Vagina (tissue), 2 donors: ENCODE data around the gene SLC25A25. TPM values are rescaled to one million over a fixed set of nuclear protein-coding genes. Genes with fewer than 3 reads are reported as not detected.

Experiments
- DNase-seq, 2 donors: peaks; one replicate each; pipeline ENCODE4 v3.0.0-alpha.2; 2017; ENCODE audit errors: extremely low spot score in 2 of 2
- H3K27ac ChIP-seq: fragments of 200-600 bp; sonication (generic); one replicate; pipeline ENCODE4 v1.5.1; 2019
- H3K27me3 ChIP-seq: fragments of 200-600 bp; sonication (generic); one replicate; pipeline ENCODE4 v1.5.1; 2019
- H3K36me3 ChIP-seq, 2 donors: fragments of 200-600 bp; sonication (generic); one replicate each; pipeline ENCODE4 v1.5.1; 2017 to 2019
- H3K4me1 ChIP-seq: fragments of 200-600 bp; sonication (generic); one replicate; pipeline ENCODE4 v1.5.1; 2019
- H3K4me3 ChIP-seq, 2 donors: fragments of 200-600 bp; sonication (generic); 1 replicate in 1 of 2; 2 replicates in 1 of 2; pipeline ENCODE4 v1.5.1; 2016 to 2019
- H3K9me3 ChIP-seq: fragments of 200-600 bp; sonication (generic); one replicate; pipeline ENCODE4 v1.5.1; 2019
- POLR2A ChIP-seq, 2 donors: fragments of 450-650 bp; IDR thresholded peaks; one replicate each; pipeline ENCODE4 v1.6.1; 2017; ENCODE audit warnings: antibody characterized with exemption in 2 of 2, mild to moderate bottlenecking in 2 of 2, moderate library complexity in 2 of 2
- POLR2AphosphoS5 ChIP-seq, 2 donors: sonication (generic); formaldehyde crosslinking; IDR thresholded peaks; one replicate each; pipeline ENCODE4 v1.9.0; 2017; ENCODE audit warnings: antibody characterized with exemption in 2 of 2, mild to moderate bottlenecking in 2 of 2, low read depth in 1 of 2; ENCODE audit not compliant: insufficient read depth in 1 of 2
- intact Hi-C: fragments of 100-400 bp; cut with DNase I; formaldehyde crosslinking; loops from one replicate; pipeline ENCODE4 v1.15.1; 2023
- total RNA-seq: library from RNA; depleted of rRNA; stranded (reverse); fragments of >200 nt; gene quantifications from one replicate; pipeline ENCODE4 v1.2.3, GENCODE V29; 2016
- TF ChIP-seq, protein P1 (sequence below), 3 experiments: fragments of 450-650 bp in 2 of 3; fragments of 200-600 bp in 1 of 3; sonication (generic) in 1 of 3; IDR thresholded peaks; one replicate each; pipeline ENCODE4 v1.5.1; 2017 to 2019; ENCODE audit warnings: antibody characterized with exemption in 3 of 3, mild to moderate bottlenecking in 2 of 3, moderate library complexity in 2 of 3

SLC25A25 gene
- total RNA-seq, 1 donor from 2014 or later, result 44.4 TPM

DNA sequence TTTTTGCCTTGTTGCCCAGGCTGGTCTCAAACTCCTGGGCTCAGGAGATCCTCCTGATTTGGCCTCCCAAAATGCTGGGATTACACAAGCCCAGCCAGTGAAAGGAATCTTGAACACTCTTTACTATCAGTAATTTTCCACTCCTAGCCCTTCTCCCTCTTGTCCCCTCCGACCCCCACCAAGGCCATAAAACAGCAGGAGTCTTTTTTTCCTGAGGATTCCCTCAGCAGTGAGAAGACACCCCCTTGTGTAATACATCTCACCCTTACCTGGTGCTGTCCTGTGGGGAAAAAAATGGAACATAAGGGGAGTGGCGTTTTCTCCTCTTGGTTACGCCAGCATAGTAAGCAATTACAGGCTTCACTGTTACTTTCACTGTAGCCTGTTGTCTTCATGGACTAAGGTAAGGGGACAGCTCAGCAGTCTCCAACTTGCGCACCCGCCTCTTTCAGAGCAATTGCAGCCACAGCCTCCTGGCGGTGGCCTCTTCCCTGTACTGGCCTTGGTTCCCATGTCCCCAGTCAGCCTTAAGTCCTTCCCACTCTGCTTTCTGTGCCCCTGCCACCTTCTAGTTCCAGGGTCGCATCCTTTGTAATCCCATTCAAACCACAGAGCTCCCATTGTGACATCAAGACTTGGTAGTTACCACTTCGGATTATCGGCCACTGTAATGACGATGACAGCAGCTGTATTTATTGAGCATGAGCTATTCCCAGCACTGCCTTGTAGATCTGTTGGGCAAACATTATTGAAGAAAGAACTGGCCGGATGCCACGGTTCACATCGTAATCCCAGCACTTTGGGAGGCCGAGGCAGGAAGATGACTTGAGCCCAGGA, 10.9 kb upstream of the SLC25A25 start:
- Histone ChIP-seq H3K4me3 (no peak overlapping the region), H3K4me1 (peaks cover 43% of the 10 kb centered on the region), H3K36me3 (no peaks in the 10 kb centered on the region), H3K9me3 (no peaks in the 10 kb centered on the region), H3K27me3 (no peaks in the 10 kb centered on the region), H3K27ac (peak overlapping the region; percentile 96)
- DNase-seq, result no peak
- TF ChIP-seq POLR2AphosphoS5 (IDR thresholded peaks at IDR 0.05; ENCODE audit: insufficient read depth in 1 of 2, low read depth in 1 of 2) (peak in 1 of 2 donors; percentile 18), POLR2A (IDR thresholded peaks at IDR 0.05) (no peak)
- TF ChIP-seq, protein P1, sequence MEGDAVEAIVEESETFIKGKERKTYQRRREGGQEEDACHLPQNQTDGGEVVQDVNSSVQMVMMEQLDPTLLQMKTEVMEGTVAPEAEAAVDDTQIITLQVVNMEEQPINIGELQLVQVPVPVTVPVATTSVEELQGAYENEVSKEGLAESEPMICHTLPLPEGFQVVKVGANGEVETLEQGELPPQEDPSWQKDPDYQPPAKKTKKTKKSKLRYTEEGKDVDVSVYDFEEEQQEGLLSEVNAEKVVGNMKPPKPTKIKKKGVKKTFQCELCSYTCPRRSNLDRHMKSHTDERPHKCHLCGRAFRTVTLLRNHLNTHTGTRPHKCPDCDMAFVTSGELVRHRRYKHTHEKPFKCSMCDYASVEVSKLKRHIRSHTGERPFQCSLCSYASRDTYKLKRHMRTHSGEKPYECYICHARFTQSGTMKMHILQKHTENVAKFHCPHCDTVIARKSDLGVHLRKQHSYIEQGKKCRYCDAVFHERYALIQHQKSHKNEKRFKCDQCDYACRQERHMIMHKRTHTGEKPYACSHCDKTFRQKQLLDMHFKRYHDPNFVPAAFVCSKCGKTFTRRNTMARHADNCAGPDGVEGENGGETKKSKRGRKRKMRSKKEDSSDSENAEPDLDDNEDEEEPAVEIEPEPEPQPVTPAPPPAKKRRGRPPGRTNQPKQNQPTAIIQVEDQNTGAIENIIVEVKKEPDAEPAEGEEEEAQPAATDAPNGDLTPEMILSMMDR (IDR thresholded peaks at IDR 0.05), result no peak
- intact Hi-C loops, result no loop called here

DNA sequence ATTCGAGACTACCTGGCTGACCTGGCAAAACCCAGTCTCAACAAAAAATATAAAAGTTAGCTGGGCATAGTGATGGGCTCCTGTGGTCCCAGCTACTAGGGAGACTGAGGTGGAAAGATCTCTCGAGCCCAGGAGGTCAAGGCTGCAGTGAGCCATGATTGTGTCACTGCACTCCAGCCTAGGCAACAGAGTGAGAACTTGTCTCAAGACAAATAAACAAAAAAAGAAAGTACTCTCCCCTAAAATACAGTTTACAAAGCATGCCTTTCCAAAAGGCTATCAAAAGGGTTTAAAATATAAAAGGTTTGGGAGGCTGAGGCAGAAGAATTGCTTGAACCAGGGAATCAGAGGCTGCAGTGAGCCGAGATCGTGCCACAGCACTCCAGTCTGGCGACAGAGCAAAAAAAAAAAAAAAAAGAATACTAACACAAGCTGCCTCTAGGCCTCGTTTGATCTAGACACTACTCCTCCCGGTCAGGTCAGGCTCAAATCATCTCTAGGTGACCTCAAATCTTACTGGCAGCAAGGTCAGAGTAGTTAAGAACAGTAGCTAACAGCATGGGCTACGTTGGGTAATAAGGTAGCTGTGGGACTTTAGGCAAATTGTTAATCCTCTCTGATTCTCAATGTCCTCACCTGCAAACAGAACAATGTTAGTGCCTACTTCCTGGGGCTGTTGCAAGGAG, 10.2 kb upstream of the SLC25A25 start:
- no peak for DNase-seq
- H3K27ac ChIP-seq, result peak overlapping the region; percentile 96
- no peak overlapping the region for H3K4me3 ChIP-seq
- intact Hi-C loops, result no loop called here
- peaks cover 50% of the 10 kb centered on the region for H3K4me1 ChIP-seq
- H3K36me3 ChIP-seq, result no peaks in the 10 kb centered on the region
- no peaks in the 10 kb centered on the region for H3K9me3 ChIP-seq
- H3K27me3 ChIP-seq, result no peaks in the 10 kb centered on the region
- TF ChIP-seq, protein P1 (IDR thresholded peaks at IDR 0.05), result no peak
- no peak for TF ChIP-seq POLR2AphosphoS5 (IDR thresholded peaks at IDR 0.05; ENCODE audit: insufficient read depth in 1 of 2, low read depth in 1 of 2)
- no peak for TF ChIP-seq POLR2A (IDR thresholded peaks at IDR 0.05)

DNA sequence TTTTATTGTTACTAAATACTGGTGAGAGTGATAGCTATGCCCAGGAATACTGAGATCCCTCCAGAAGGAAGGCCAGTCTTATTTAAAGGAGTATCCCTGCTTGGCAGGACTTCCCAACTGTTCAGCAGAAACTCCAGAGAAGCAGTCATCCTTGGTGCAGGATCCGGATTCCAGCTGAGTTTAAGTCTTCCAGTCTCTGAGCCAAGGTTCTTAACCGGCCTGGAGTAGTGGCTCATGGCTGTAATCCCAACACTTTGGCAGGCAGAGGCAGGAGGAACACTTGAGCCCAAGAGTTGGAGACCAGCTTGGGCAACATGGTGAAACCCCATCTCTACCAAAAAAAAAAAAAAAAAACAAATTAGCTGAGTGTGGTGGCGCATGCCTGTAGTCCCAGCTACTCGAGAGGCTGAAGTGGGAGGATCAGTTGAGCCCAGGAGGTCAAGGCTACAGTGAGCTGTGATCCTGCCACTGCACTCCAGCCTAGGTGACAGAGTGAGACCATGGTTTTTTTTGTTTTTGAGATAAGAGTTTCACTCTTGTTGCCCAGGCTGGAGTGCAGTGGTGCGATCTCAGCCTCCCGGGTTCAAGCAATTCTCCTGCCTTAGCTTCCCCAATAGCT, 8.6 kb upstream of the SLC25A25 start:
- DNase-seq, result no peak
- H3K36me3 ChIP-seq, result no peaks in the 10 kb centered on the region
- no peak overlapping the region for H3K4me3 ChIP-seq
- peaks cover 60% of the 10 kb centered on the region for H3K4me1 ChIP-seq
- no peaks in the 10 kb centered on the region for H3K27me3 ChIP-seq
- no peaks in the 10 kb centered on the region for H3K9me3 ChIP-seq
- TF ChIP-seq, protein P1 (IDR thresholded peaks at IDR 0.05), result no peak
- TF ChIP-seq POLR2A (IDR thresholded peaks at IDR 0.05), result no peak
- no peak for TF ChIP-seq POLR2AphosphoS5 (IDR thresholded peaks at IDR 0.05; ENCODE audit: insufficient read depth in 1 of 2, low read depth in 1 of 2)
- intact Hi-C loops, result no loop called here
- H3K27ac ChIP-seq, result peak overlapping the region; percentile 73

DNA sequence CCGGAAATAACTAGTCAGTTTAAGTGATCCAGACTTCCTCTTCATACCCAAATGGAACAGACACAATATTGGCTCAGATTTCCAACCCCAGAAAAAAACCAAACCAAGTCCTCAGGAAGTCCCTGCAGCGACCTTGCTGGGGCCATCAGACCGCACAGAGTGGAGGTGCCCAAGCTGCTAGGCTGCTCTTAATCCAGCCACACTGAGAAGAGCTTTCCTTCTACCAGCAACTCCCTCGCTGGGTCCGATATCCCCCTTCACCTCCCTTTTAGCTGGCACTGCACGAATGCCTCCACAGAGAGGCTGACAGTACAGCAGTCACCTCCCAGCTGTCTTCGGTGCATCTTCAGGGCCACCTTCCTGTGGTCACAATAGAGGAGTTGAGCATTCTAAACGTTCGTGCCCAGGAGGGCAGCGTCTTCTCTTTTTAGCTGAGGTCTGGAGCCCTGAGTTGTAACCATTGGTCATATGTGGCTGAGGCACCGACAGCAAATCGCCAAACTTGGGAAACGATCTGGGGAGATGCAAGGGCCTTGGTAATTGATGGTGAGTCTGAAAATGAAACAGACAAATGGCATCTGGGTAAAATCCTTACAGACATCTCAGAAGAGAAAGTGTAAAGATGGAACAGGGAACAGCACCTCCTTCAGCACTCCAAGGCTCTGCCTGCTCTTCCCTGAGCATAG, 6.6 kb upstream of the SLC25A25 start:
- no peaks in the 10 kb centered on the region for H3K27me3 ChIP-seq
- H3K4me3 ChIP-seq, result no peak overlapping the region
- no peaks in the 10 kb centered on the region for H3K9me3 ChIP-seq
- H3K36me3 ChIP-seq, result no peaks in the 10 kb centered on the region
- DNase-seq, result no peak
- H3K4me1 ChIP-seq, result peaks cover 60% of the 10 kb centered on the region
- TF ChIP-seq, protein P1 (IDR thresholded peaks at IDR 0.05), result no peak
- TF ChIP-seq POLR2A (IDR thresholded peaks at IDR 0.05) (no peak), POLR2AphosphoS5 (IDR thresholded peaks at IDR 0.05; ENCODE audit: insufficient read depth in 1 of 2, low read depth in 1 of 2) (no peak)
- H3K27ac ChIP-seq, result peak overlapping the region; percentile 73
- intact Hi-C loops, result no loop called here
